OCI-LY1 (cell line): Measurements from ENCODE around the gene FBXW9.

Source experiments
- EZH2 ChIP-seq: fragments of 200-600 bp; sonication (generic), shearing (Covaris generic); IDR thresholded peaks from 2 replicates; pipeline ENCODE4 v1.8.0; 2017; ENCODE audit warnings: borderline replicate concordance, mixed run types, mild to moderate bottlenecking, antibody characterized with exemption, low read length, moderate library complexity, mixed read lengths
- TF ChIP-seq, protein P1 (sequence below): fragments of 200-600 bp; sonication (generic), shearing (Covaris generic); IDR thresholded peaks from 2 replicates; pipeline ENCODE4 v1.5.1; 2017; ENCODE audit warnings: mild to moderate bottlenecking, antibody characterized with exemption, low read length, moderate library complexity, mixed read lengths

DNA sequence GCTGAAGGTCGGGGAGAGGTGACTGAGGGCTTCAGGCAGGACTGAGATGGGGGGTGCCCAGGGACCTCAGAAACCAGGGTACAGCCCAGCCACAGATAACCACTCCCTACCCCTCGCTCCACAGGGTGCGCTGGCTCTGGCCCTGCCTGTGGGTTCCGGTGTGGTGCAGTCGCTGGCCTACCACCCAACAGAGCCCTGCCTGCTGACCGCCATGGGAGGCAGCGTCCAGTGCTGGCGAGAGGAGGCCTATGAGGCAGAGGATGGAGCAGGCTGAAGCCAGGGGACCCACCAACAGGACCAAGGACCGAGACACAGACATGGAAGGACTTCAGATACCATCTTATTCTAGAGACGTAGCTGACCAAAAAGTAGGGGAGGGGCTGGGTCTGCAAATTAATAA is 21.0 kb downstream of the FBXW9 start:
- TF ChIP-seq, protein P1, sequence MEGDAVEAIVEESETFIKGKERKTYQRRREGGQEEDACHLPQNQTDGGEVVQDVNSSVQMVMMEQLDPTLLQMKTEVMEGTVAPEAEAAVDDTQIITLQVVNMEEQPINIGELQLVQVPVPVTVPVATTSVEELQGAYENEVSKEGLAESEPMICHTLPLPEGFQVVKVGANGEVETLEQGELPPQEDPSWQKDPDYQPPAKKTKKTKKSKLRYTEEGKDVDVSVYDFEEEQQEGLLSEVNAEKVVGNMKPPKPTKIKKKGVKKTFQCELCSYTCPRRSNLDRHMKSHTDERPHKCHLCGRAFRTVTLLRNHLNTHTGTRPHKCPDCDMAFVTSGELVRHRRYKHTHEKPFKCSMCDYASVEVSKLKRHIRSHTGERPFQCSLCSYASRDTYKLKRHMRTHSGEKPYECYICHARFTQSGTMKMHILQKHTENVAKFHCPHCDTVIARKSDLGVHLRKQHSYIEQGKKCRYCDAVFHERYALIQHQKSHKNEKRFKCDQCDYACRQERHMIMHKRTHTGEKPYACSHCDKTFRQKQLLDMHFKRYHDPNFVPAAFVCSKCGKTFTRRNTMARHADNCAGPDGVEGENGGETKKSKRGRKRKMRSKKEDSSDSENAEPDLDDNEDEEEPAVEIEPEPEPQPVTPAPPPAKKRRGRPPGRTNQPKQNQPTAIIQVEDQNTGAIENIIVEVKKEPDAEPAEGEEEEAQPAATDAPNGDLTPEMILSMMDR: no peak
- TF ChIP-seq EZH2: no peak
